ENCODE data around the gene PPP1R9A. TPM values are rescaled to one million over a fixed set of nuclear protein-coding genes. Genes with fewer than 3 reads are reported as not detected.

Gene PPP1R9A
- total and polyA plus RNA-seq, 10 of the 15 experiments (the other 5 are each of a cell fraction or from before 2014, with no cell fraction given) = 0.04 to 0.12 TPM; not detected in 8

GRCh38 chr7:95006010-95006409 is 98.6 kb downstream of the PPP1R9A start:
- CTCF ChIA-PET = no interaction called here
- Histone ChIP-seq H3K4me2 (ENCODE audit: control insufficient read depth, insufficient read depth) (no peak overlapping the region), H3K9me3 (replicated peaks; ENCODE audit: control insufficient read depth, insufficient read depth, low read length) (no peaks in the 10 kb centered on the region), H3K36me3 (ENCODE audit: control insufficient read depth in 2 of 2, insufficient read depth in 2 of 2, low read length in 1 of 2) (no peaks in the 10 kb centered on the region), H3K4me1 (ENCODE audit: control insufficient read depth, insufficient read depth, low read length) (no peaks in the 10 kb centered on the region), H3K79me2 (ENCODE audit: control insufficient read depth, insufficient read depth, low read length) (no peaks in the 10 kb centered on the region), H3K27ac (ENCODE audit: control insufficient read depth, insufficient read depth) (no peak overlapping the region), H3K27me3 (replicated peaks in 1 of 2; ENCODE audit: control insufficient read depth in 2 of 2, insufficient read depth in 2 of 2, low read length in 1 of 2) (no peaks in the 10 kb centered on the region), H3K9ac (ENCODE audit: control insufficient read depth, insufficient read depth, low read length) (no peak overlapping the region), H3K4me3 (no peak overlapping the region), H4K20me1 (ENCODE audit: control insufficient read depth, insufficient read depth) (no peaks in the 10 kb centered on the region), H2AFZ (ENCODE audit: control insufficient read depth, low read depth, low read length) (no peak overlapping the region)
- ATAC-seq = no peak
- DNase-seq (ENCODE audit: low read depth, low spot score) = no peak
- in situ Hi-C loops (cut with MboI) (no loop called here), intact Hi-C loops (cut with micrococcal nuclease; ENCODE audit: unreplicated experiment) (no loop called here)
- SMC1A ChIA-PET (ENCODE audit: uncharacterized antibody, unreplicated experiment) = no interaction called here
- 84% methylated on average over 5 of the region's 5 CpGs for WGBS (ENCODE audit: insufficient coverage, insufficient replicate concordance, low lambda C conversion rate, missing lambda C conversion rate)
- FAIRE-seq = no peak
- POLR2A ChIA-PET = no interaction called here
- RAD21 ChIA-PET (ENCODE audit: unreplicated experiment) = no interaction called here
- no TSS peak for BruUV-seq (replicated peaks)
- TF ChIP-seq STAT1 (conservative IDR thresholded peaks at IDR 0.05) (no peak), CUX1 (IDR thresholded peaks at IDR 0.05; ENCODE audit: insufficient replicate concordance, low read depth, low read length) (no peak), TARDBP (IDR thresholded peaks at IDR 0.05; ENCODE audit: borderline replicate concordance) (no peak), RAD21 (IDR thresholded peaks at IDR 0.05; ENCODE audit: insufficient read depth, low read depth, low read length) (no peak), KDM1A (IDR thresholded peaks at IDR 0.05; ENCODE audit: borderline replicate concordance) (no peak), IKZF2 (IDR thresholded peaks at IDR 0.05) (no peak), NKRF (conservative IDR thresholded peaks at IDR 0.05) (no peak), ZNF24 (IDR thresholded peaks at IDR 0.05) (no peak), TAF1 (IDR thresholded peaks at IDR 0.05; ENCODE audit: borderline replicate concordance, low read depth, low read length) (no peak), EZH2 (IDR thresholded peaks at IDR 0.05; ENCODE audit: borderline replicate concordance, control insufficient read depth, low read depth, low read length) (no peak)
- TF ChIP-seq, protein P1, sequence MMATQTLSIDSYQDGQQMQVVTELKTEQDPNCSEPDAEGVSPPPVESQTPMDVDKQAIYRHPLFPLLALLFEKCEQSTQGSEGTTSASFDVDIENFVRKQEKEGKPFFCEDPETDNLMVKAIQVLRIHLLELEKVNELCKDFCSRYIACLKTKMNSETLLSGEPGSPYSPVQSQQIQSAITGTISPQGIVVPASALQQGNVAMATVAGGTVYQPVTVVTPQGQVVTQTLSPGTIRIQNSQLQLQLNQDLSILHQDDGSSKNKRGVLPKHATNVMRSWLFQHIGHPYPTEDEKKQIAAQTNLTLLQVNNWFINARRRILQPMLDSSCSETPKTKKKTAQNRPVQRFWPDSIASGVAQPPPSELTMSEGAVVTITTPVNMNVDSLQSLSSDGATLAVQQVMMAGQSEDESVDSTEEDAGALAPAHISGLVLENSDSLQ (IDR thresholded peaks at IDR 0.05) = no peak
- TF ChIP-seq, protein P2, sequence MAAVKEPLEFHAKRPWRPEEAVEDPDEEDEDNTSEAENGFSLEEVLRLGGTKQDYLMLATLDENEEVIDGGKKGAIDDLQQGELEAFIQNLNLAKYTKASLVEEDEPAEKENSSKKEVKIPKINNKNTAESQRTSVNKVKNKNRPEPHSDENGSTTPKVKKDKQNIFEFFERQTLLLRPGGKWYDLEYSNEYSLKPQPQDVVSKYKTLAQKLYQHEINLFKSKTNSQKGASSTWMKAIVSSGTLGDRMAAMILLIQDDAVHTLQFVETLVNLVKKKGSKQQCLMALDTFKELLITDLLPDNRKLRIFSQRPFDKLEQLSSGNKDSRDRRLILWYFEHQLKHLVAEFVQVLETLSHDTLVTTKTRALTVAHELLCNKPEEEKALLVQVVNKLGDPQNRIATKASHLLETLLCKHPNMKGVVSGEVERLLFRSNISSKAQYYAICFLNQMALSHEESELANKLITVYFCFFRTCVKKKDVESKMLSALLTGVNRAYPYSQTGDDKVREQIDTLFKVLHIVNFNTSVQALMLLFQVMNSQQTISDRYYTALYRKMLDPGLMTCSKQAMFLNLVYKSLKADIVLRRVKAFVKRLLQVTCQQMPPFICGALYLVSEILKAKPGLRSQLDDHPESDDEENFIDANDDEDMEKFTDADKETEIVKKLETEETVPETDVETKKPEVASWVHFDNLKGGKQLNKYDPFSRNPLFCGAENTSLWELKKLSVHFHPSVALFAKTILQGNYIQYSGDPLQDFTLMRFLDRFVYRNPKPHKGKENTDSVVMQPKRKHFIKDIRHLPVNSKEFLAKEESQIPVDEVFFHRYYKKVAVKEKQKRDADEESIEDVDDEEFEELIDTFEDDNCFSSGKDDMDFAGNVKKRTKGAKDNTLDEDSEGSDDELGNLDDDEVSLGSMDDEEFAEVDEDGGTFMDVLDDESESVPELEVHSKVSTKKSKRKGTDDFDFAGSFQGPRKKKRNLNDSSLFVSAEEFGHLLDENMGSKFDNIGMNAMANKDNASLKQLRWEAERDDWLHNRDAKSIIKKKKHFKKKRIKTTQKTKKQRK (IDR thresholded peaks at IDR 0.05; ENCODE audit: low read depth, low read length) = no peak

Data from GM12878 (cell line).